Left lobe of liver (tissue), 2 donors: ENCODE data around the gene RHEB. TPM values are rescaled to one million over a fixed set of nuclear protein-coding genes. Genes with fewer than 3 reads are reported as not detected.

Source experiments
- ATAC-seq: fragments of 200-7000 bp; cut with Tn5 transposase; one replicate; pipeline ENCODE4 v1.9.1; 2020; ENCODE audit warnings: mild to moderate bottlenecking, moderate library complexity
- DNase-seq: peaks from one replicate; pipeline ENCODE4 v3.0.0-alpha.2; 2020; ENCODE audit warnings: low spot score
- total RNA-seq: library from RNA; stranded (reverse); gene quantifications from one replicate; pipeline ENCODE4 v1.2.1, GENCODE V29; 2021
- donor health status: DM: no; HTN: no; CAD: no; lungs with moderate emphysema.
- donor health status: DM: no; HTN: yes; CAD: no.

The RHEB gene
- total RNA-seq, 1 donor from 2014 or later: 34.0 TPM

GRCh38 chr7:151505433-151505832 lies 14.3 kb downstream of the RHEB start:
- ATAC-seq: no peak
- no peak for DNase-seq

- ATAC-seq: no peak
- no peak for DNase-seq
Measured at GRCh38 chr7:151504715-151505326, 14.9 kb downstream of the RHEB start.

- ATAC-seq (peak; percentile 90), DNase-seq (peak; percentile 78)
Measured at GRCh38 chr7:151503902-151504714, 15.6 kb downstream of the RHEB start.

- no peak for ATAC-seq
- no peak for DNase-seq
Measured at GRCh38 chr7:151501676-151502075, 18.0 kb downstream of the RHEB start.

GRCh38 chr7:151498495-151498894 lies 21.2 kb downstream of the RHEB start:
- ATAC-seq (no peak), DNase-seq (no peak)

GRCh38 chr7:151497306-151497871 lies 22.3 kb downstream of the RHEB start:
- ATAC-seq: no peak
- DNase-seq: no peak

GRCh38 chr7:151495360-151495759 lies 24.3 kb downstream of the RHEB start:
- no peak for DNase-seq
- ATAC-seq: peak; percentile 25

GRCh38 chr7:151494298-151495284 lies 25.1 kb downstream of the RHEB start:
- DNase-seq (no peak), ATAC-seq (peak; percentile 86)

GRCh38 chr7:151493083-151493482 lies 26.6 kb downstream of the RHEB start:
- ATAC-seq: no peak
- DNase-seq: no peak

GRCh38 chr7:151491859-151492258 lies 27.8 kb downstream of the RHEB start:
- no peak for ATAC-seq

GRCh38 chr7:151490456-151491105 lies 29.1 kb downstream of the RHEB start:
- ATAC-seq (no peak), DNase-seq (no peak)

More at GRCh38 chr7:151491859-151492258, 27.8 kb downstream of the RHEB start:
- no peak for DNase-seq

GRCh38 chr7:151489498-151489897 lies 30.2 kb downstream of the RHEB start:
- DNase-seq: no peak
- ATAC-seq: no peak

- ATAC-seq (no peak), DNase-seq (no peak)
Measured at GRCh38 chr7:151488096-151488495, 31.6 kb downstream of the RHEB start.

GRCh38 chr7:151487228-151487627 lies 32.5 kb downstream of the RHEB start:
- no peak for DNase-seq

GRCh38 chr7:151486074-151486473 lies 33.6 kb downstream of the RHEB start:
- no peak for DNase-seq
- no peak for ATAC-seq

More at GRCh38 chr7:151487228-151487627, 32.5 kb downstream of the RHEB start:
- no peak for ATAC-seq

- no peak for DNase-seq
- ATAC-seq: no peak
Measured at GRCh38 chr7:151484971-151485707, 34.6 kb downstream of the RHEB start.

- no peak for DNase-seq
- ATAC-seq: no peak
Measured at GRCh38 chr7:151483711-151483983, 36.0 kb downstream of the RHEB start.

GRCh38 chr7:151482883-151483710 lies 36.6 kb downstream of the RHEB start:
- no peak for ATAC-seq
- no peak for DNase-seq
